HL-60 (cell line): Measurements from ENCODE around the gene CAMK2N1.

Experiments used
- CTCF ChIP-seq: IDR thresholded peaks from one replicate; pipeline ENCODE4 v1.5.1; 2011; ENCODE audit warnings: low read length, control low read depth, inconsistent platforms; ENCODE audit not compliant: insufficient read depth
- POLR2AphosphoS5 ChIP-seq: IDR thresholded peaks from 2 replicates; pipeline ENCODE4 v1.6.1; 2012; ENCODE audit warnings: low read depth
- REST ChIP-seq: IDR thresholded peaks from 2 replicates; pipeline ENCODE4 v1.6.1; 2012; ENCODE audit warnings: low read depth; ENCODE audit not compliant: insufficient replicate concordance

GRCh38 chr1:20449735-20450311 is 36.2 kb downstream of the CAMK2N1 start:
- no peak for TF ChIP-seq CTCF
- no peak for TF ChIP-seq POLR2AphosphoS5
- TF ChIP-seq REST, result no peak
